HG03039 (cell line): ENCODE results near the gene SIAH3.

Experiments used
- ATAC-seq: cut with Tn5 transposase; IDR thresholded peaks from one replicate; pipeline ENCODE4 v1.9.1; 2021; ENCODE audit warnings: mild to moderate bottlenecking, moderate library complexity; ENCODE audit not compliant: unreplicated experiment

The SIAH3 gene

GRCh38 chr13:45863709-45864590 lies 12.4 kb upstream of the SIAH3 start:
- no peak for ATAC-seq

GRCh38 chr13:45861322-45861721 lies 9.8 kb upstream of the SIAH3 start:
- no peak for ATAC-seq

- no peak for ATAC-seq
Measured at GRCh38 chr13:45860240-45860639, 8.7 kb upstream of the SIAH3 start.

GRCh38 chr13:45859705-45860104 lies 8.2 kb upstream of the SIAH3 start:
- ATAC-seq, result no peak

- ATAC-seq, result no peak
Measured at GRCh38 chr13:45852494-45852893, 941 bp upstream of the SIAH3 start.

- ATAC-seq, result no peak
Measured at GRCh38 chr13:45851956-45852355, 403 bp upstream of the SIAH3 start.

GRCh38 chr13:45850027-45850613 lies 1.4 kb downstream of the SIAH3 start:
- ATAC-seq, result no peak

- no peak for ATAC-seq
Measured at GRCh38 chr13:45849408-45849807, 2.1 kb downstream of the SIAH3 start.

GRCh38 chr13:45847554-45848224 lies 3.9 kb downstream of the SIAH3 start:
- no peak for ATAC-seq

- no peak for ATAC-seq
Measured at GRCh38 chr13:45846681-45847080, 4.9 kb downstream of the SIAH3 start.

GRCh38 chr13:45838171-45838745 lies 13.3 kb downstream of the SIAH3 start:
- ATAC-seq, result no peak

GRCh38 chr13:45837111-45837510 lies 14.4 kb downstream of the SIAH3 start:
- no peak for ATAC-seq

GRCh38 chr13:45834411-45834994 lies 17.1 kb downstream of the SIAH3 start:
- ATAC-seq, result no peak

GRCh38 chr13:45833663-45834375 lies 17.7 kb downstream of the SIAH3 start:
- no peak for ATAC-seq

- no peak for ATAC-seq
Measured at GRCh38 chr13:45833242-45833641, 18.3 kb downstream of the SIAH3 start.

- ATAC-seq, result no peak
Measured at GRCh38 chr13:45831851-45832250, 19.7 kb downstream of the SIAH3 start.

- ATAC-seq, result no peak
Measured at GRCh38 chr13:45830121-45830520, 21.4 kb downstream of the SIAH3 start.

GRCh38 chr13:45828256-45828968 lies 23.1 kb downstream of the SIAH3 start:
- ATAC-seq, result no peak

- ATAC-seq, result no peak
Measured at GRCh38 chr13:45827318-45827717, 24.2 kb downstream of the SIAH3 start.

GRCh38 chr13:45826731-45827130 lies 24.8 kb downstream of the SIAH3 start:
- no peak for ATAC-seq
